T-helper 17 cell (primary cell): Measurements from ENCODE around the gene SNX25. TPM values are rescaled to one million over a fixed set of nuclear protein-coding genes. Genes with fewer than 3 reads are reported as not detected.

Experiments
- ATAC-seq: fragments of 150-1000 bp; cut with Tn5 transposase; 2 replicates; pipeline ENCODE4 v1.10.0; 2021; ENCODE audit warnings: mild to moderate bottlenecking, moderate library complexity
- DNase-seq, 3 donors: peaks; one replicate each; pipeline versions ENCODE4 v3.0.0 to v3.0.0-alpha.2; 2020 to 2021
- H3K9me3 ChIP-seq: one replicate; pipeline ENCODE4 v1.7.0; 2013; ENCODE audit warnings: low read length, mild to moderate bottlenecking; ENCODE audit not compliant: control insufficient read depth, poor library complexity, severe bottlenecking
- H3K27ac Mint-ChIP-seq: one replicate; pipeline ENCODE4 v1.8.0; 2022; ENCODE audit warnings: mild to moderate bottlenecking, moderate library complexity, mixed read lengths
- H3K27me3 Mint-ChIP-seq: one replicate; pipeline ENCODE4 v1.8.0; 2022; ENCODE audit warnings: mixed read lengths
- H3K36me3 Mint-ChIP-seq: one replicate; pipeline ENCODE4 v1.8.0; 2022; ENCODE audit warnings: low read depth, mixed read lengths
- H3K4me1 Mint-ChIP-seq: one replicate; pipeline ENCODE4 v1.8.0; 2022; ENCODE audit warnings: mild to moderate bottlenecking, mixed read lengths
- H3K4me3 Mint-ChIP-seq: one replicate; pipeline ENCODE4 v1.8.0; 2022; ENCODE audit warnings: mild to moderate bottlenecking, moderate library complexity, mixed read lengths
- total RNA-seq, 4 donors: library from RNA in 2 of 4; stranded (reverse) in 2 of 4; gene quantifications; one replicate each; pipeline ENCODE4 v1.2.3 and lab custom pipeline; 2022 to 2026

The SNX25 gene
- total RNA-seq, 2 donors from 2014 or later, result 13.2 to 20.4 TPM

DNA sequence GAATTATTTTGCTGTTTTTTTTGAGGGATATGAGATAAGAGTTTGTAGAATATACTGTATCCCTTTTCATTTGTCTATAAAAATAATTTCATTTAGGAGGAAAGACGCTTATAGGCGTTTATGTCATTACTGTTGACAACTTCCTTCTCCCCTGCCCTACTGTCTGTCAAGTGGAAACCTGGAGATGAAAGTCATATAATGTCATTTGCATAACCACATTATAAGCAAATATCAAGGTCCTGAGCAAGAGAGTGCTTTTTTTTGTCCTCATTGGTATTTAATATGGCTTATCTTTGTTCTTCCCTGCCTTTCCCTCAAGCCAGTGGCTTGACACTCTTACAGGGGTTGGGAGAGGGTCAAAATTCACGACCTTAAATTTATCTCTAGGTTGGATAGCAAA is 130.5 kb downstream of the SNX25 start:
- H3K27ac Mint-ChIP-seq, result no peak overlapping the region
- peak; percentile 66 for ATAC-seq

DNA sequence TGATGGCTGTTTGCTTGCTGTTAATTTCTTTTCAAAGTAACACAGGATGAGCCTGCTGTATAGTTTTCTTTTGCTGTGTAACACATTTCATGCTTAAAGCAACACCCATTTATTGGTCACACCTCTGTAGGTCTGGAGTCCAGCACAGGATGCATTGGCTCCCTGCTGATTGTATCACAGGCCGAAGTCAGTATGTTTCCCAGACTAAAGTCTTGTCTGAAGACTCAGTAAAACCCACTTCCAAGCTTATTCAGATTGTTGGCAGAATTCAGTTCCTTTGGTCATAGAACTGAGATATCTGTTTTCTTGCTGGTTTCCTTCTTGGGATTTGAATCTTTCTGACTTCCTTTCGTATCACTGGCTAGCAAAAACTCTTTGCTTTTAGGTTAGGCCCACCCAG is 132.0 kb downstream of the SNX25 start:
- H3K9me3 ChIP-seq, result no peaks in the 10 kb centered on the region
- H3K27me3 Mint-ChIP-seq, result no peaks in the 10 kb centered on the region
- no peak for DNase-seq
- H3K27ac Mint-ChIP-seq, result peak overlapping the region; percentile 62
- H3K36me3 Mint-ChIP-seq, result peaks cover 6% of the 10 kb centered on the region
- H3K4me1 Mint-ChIP-seq, result peaks cover 22% of the 10 kb centered on the region
- no peak for ATAC-seq
- H3K4me3 Mint-ChIP-seq, result no peak overlapping the region

More for the DNA sequence above, 130.5 kb downstream of the SNX25 start:
- no peaks in the 10 kb centered on the region for H3K9me3 ChIP-seq
- Mint-ChIP-seq H3K27me3 (no peaks in the 10 kb centered on the region), H3K4me1 (peaks cover 19% of the 10 kb centered on the region), H3K4me3 (no peak overlapping the region), H3K36me3 (peaks cover 8% of the 10 kb centered on the region)
- DNase-seq, result no peak

DNA sequence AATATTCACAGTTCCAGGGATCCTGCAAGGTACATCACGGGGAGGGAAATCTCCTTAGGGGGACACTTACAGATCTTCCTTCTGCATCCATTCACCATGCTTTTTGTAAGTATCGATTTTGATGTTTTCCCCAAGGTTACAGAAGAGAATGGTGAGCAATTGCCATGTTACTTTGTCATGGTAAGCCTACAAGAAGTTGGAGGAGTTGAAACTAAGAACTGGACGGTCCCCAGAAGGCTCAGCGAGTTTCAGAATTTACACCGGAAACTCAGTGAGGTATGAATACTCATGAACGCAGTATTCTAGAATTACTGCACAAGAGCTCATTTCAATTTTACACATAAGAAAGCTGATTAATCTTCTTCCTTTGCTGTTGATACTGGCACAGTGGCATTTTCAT is 132.4 kb downstream of the SNX25 start:
- H3K4me3 Mint-ChIP-seq, result peak overlapping the region; percentile 21
- peaks cover 8% of the 10 kb centered on the region for H3K36me3 Mint-ChIP-seq
- no peaks in the 10 kb centered on the region for H3K9me3 ChIP-seq
- ATAC-seq (no peak), DNase-seq (no peak)
- H3K27ac Mint-ChIP-seq, result peak overlapping the region; percentile 62
- H3K27me3 Mint-ChIP-seq, result no peaks in the 10 kb centered on the region
- peaks cover 23% of the 10 kb centered on the region for H3K4me1 Mint-ChIP-seq

DNA sequence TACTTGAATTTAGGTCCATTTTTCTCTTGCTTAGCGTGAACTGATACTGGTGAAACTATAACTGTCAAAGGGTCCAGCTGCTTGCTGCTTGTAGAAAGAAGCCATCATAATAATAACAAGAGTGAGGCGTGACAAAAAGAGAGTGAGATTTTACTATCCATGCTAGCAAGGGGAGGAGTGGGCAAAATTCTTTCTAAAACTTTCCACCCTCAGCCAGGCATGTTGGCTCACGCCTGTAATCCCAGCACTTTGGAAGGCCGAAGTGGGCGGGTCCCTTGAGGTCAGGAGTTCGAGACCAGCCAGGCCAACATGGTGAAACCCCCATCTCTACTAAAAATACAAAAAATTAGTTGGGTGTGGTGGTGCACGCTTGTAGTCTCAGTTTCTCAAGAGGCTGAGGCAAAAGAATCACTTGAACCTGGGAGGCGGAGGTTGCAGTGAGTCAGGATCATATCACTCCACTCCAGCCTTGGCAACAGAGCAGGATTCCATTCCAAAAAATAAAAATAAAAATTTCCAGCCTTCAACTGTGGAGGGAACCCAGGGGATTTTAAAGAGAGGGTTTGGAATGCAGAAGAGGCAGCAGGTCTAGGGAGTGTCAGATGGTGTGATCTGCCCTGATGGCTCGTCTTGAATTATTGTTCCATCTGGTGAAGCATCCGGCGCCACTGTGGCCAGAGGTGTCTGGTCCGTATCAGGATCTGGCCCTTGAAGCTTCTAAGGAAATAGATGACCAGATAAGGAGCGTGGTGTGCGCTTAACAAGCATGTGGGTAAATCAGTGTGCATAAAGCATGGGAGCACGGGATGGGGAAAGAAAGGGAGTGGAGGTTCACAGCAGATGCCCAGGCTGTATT is 134.6 kb downstream of the SNX25 start:
- DNase-seq (no peak), ATAC-seq (no peak)
- H3K9me3 ChIP-seq, result no peaks in the 10 kb centered on the region
- peaks cover 15% of the 10 kb centered on the region for H3K36me3 Mint-ChIP-seq
- peak overlapping the region; percentile 36 for H3K4me3 Mint-ChIP-seq
- no peaks in the 10 kb centered on the region for H3K27me3 Mint-ChIP-seq
- H3K27ac Mint-ChIP-seq, result peak overlapping the region; percentile 82
- peaks cover 24% of the 10 kb centered on the region for H3K4me1 Mint-ChIP-seq

DNA sequence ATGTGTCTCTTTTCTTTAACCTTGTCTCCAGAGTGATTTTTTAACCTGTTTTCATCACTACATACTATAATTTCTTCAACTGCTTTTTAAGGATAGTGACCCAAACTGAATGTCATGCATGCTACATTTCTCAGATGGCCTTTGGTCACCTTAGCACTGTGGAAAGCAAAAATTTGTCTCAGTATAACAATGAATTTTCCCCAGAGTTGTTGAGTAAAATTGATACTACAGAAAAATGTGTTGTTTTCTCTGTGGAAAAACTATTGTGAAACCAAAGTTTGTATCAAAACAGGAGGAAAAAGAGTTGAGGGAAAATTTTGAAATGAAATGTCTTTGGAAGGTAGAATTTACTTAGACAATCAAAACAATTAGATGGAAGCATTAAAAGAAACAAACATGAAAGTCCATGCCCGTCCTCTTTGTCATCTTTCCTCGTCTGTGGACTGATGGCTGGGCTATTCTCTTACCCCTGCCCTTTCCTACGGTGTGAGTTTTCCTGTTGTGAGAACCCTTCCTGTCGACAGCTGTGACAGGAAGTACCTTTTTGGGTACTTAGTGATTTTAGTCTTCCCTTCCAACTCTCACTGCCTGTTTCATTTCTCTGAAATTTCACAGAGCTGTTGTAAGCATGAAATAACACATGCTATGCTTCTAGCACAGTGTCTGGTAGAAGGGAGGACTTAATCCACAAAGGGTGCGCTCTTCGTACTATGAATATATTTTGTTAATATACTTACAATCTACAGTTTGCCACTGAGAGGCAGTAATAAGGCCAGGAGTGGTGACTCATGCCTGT is 135.5 kb downstream of the SNX25 start:
- peaks cover 21% of the 10 kb centered on the region for H3K4me1 Mint-ChIP-seq
- peak overlapping the region; percentile 82 for H3K27ac Mint-ChIP-seq
- ATAC-seq (no peak), DNase-seq (no peak)
- H3K27me3 Mint-ChIP-seq, result no peaks in the 10 kb centered on the region
- peak overlapping the region; percentile 58 for H3K4me3 Mint-ChIP-seq
- H3K9me3 ChIP-seq, result no peaks in the 10 kb centered on the region
- peaks cover 16% of the 10 kb centered on the region for H3K36me3 Mint-ChIP-seq

DNA sequence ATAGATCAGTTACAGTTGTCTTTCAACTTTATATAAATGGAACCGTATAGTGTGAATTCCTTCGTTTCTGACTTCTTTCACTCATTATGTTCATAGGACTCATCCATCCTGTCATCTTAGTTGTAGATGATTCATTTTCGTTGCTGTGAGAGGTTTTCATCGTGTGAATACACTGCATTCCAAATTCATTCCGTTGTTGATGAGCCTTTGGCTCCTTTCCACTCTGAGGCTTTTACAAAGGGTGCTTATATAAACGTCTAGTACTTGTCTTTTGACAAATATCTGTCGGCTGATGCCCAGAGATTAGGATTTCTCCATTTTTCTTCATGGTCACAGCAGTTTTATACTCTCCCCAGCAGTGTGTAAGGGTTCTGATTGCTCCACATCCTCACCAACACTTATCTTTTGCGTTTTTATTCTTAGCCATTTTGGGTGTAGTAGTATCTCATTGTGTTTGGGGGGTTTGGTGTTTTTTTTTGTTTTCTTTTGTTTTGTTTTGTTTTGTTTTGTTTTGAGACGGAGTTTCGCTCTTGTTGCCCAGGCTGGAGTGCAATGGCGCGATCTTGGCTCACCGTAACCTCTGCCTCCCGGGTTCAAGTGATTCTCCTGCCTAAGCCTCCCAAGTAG is 137.7 kb downstream of the SNX25 start:
- Mint-ChIP-seq H3K4me1 (peaks cover 14% of the 10 kb centered on the region), H3K4me3 (no peak overlapping the region), H3K27me3 (no peaks in the 10 kb centered on the region), H3K27ac (no peak overlapping the region), H3K36me3 (peaks cover 22% of the 10 kb centered on the region)
- no peak for DNase-seq
- H3K9me3 ChIP-seq, result no peaks in the 10 kb centered on the region
- ATAC-seq, result no peak

DNA sequence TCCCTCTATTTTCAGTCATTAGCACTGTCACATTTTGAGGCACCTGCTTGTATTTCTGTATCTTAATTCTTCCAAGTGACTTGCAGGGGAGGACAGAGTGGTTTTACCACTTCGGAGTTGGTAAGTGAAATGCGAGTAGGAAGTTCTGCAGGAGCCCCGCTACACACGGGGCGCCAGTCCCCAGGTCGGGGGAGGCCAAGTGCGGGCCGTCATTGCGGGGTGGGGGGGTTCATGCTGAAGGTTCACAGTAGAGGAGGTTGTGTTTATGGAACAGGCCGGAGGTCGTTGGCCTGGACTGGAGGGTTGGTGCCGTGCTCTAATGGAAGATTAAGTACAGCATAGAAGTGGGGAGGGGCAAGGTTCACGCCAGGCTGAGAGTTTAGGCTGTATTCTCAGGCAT is 142.3 kb downstream of the SNX25 start:
- ATAC-seq (no peak), DNase-seq (no peak)
- Mint-ChIP-seq H3K27ac (no peak overlapping the region), H3K36me3 (peaks cover 26% of the 10 kb centered on the region), H3K4me3 (no peak overlapping the region), H3K27me3 (no peaks in the 10 kb centered on the region), H3K4me1 (peaks cover 4% of the 10 kb centered on the region)
- no peaks in the 10 kb centered on the region for H3K9me3 ChIP-seq

DNA sequence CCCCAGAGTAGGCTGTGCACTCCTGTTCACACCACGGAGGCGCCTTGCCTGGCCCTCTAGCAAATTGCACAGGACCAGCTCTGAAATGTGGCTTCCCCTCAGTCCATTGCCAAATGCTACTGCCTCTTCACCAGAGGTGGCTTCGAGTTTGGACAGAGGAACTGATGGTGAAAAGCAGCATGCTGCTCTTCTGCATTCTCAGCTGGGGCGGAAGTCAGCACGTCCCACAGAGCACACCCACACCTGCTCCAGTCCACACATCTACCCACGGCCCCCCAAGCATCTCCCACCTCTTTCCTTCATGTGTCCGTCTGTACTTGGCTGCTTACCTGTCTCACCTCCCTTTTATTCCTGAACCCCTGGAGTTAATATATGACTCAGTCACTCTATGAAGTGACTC is 142.8 kb downstream of the SNX25 start:
- peaks cover 23% of the 10 kb centered on the region for H3K36me3 Mint-ChIP-seq
- no peaks in the 10 kb centered on the region for H3K9me3 ChIP-seq
- no peak for ATAC-seq
- DNase-seq, result no peak
- no peaks in the 10 kb centered on the region for H3K27me3 Mint-ChIP-seq
- H3K4me1 Mint-ChIP-seq, result peaks cover 2% of the 10 kb centered on the region
- no peak overlapping the region for H3K4me3 Mint-ChIP-seq
- H3K27ac Mint-ChIP-seq, result no peak overlapping the region

DNA sequence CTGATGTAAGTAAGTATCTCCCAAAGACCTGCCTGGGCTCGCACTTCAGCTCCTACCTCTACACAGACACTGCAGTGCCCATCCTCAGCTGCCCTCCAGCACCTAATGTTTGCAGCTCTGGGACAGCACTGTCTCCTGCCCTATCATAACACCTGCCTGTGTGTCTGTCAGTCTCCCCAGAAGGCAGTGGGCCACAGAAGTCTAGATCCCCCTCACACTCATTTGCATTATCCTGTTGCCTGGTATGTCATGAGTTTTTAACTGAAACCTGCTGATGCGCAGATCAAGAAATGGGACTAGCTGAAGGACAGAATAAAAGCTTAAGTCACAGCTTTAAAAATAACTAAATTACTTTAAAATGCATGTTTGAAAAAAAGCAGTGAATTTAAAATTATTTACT is 143.3 kb downstream of the SNX25 start:
- H3K36me3 Mint-ChIP-seq, result peaks cover 21% of the 10 kb centered on the region
- DNase-seq (no peak), ATAC-seq (no peak)
- H3K27ac Mint-ChIP-seq, result no peak overlapping the region
- H3K4me1 Mint-ChIP-seq, result peaks cover 2% of the 10 kb centered on the region
- H3K4me3 Mint-ChIP-seq, result peak overlapping the region; percentile 19
- no peaks in the 10 kb centered on the region for H3K9me3 ChIP-seq
- no peaks in the 10 kb centered on the region for H3K27me3 Mint-ChIP-seq

DNA sequence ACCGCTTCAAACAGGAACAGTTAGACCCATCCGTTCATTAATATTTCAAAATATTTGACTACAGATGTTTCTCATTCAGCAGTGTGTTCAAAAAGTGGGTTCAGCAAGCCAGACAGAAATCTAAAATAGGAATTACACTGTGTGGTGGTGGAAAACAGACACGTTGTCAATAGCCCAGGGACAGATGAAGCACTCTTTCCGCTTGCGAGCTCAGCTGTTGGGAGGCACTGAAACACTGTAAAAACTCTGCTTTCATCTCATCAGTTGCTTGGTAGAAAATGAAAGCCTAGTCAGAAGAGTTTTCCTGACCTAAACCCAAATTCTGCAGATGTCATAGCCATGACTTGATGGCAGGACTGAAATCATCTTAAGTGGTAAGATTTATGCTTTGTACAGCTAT is 147.8 kb downstream of the SNX25 start:
- peaks cover 7% of the 10 kb centered on the region for H3K36me3 Mint-ChIP-seq
- no peak for ATAC-seq
- H3K27ac Mint-ChIP-seq, result no peak overlapping the region
- H3K4me1 Mint-ChIP-seq, result peaks cover 2% of the 10 kb centered on the region
- no peak for DNase-seq
- H3K4me3 Mint-ChIP-seq, result no peak overlapping the region
- H3K27me3 Mint-ChIP-seq, result no peaks in the 10 kb centered on the region
- H3K9me3 ChIP-seq, result no peaks in the 10 kb centered on the region

DNA sequence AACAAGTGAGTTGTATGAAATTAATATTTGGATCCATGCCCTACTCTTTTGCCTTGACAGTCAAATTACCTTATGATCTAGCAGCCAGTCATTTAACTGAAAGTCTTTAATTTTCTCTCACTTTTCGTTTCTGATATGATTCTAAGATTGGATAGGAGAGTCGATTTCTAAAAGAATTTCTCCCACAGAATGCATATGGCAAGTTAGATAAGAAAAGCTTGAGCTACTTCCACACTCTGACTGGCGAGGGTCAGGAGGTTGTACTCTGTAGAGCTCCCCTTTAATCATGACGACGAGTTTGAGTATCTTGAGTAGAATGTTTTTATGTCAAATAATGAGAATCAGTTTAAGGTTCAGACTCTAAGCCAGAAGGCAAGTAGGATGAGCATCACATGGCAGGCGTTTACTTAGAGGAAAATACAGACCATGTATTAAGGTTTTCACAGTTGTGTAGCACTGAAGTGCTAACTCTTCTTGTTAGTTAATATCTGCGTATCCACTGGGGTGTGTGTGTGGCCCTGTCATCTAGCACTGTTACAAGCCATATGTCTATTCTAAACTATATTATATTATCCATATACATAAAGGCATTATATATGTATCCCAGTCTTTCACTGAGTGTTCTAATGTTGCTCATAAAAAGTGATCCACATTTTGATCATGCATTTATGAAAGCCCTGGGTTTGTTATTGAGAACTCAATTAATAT is 148.5 kb downstream of the SNX25 start:
- H3K27me3 Mint-ChIP-seq, result no peaks in the 10 kb centered on the region
- no peak overlapping the region for H3K4me3 Mint-ChIP-seq
- no peaks in the 10 kb centered on the region for H3K9me3 ChIP-seq
- ATAC-seq, result no peak
- DNase-seq, result no peak
- peaks cover 7% of the 10 kb centered on the region for H3K36me3 Mint-ChIP-seq
- no peak overlapping the region for H3K27ac Mint-ChIP-seq
- H3K4me1 Mint-ChIP-seq, result peaks cover 2% of the 10 kb centered on the region

DNA sequence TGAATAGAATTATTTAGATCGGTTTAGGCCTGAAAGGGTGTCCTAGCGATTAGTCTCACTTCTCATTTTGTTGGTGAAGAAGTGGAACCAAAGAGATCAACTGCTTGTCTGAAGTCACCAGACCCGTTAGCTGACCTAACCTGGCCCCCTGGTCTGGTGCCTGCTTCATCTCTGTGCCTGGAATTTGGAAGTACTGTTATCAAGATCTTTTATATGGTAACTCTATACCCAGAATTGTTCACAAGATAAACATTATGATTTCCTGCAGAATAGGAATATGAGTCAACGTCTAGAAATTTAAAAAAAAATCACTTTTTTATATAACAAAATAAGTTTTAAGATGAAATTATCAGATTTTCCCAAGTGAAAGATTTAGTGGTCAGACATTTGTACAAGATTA is 149.1 kb downstream of the SNX25 start:
- peaks cover 4% of the 10 kb centered on the region for H3K36me3 Mint-ChIP-seq

DNA sequence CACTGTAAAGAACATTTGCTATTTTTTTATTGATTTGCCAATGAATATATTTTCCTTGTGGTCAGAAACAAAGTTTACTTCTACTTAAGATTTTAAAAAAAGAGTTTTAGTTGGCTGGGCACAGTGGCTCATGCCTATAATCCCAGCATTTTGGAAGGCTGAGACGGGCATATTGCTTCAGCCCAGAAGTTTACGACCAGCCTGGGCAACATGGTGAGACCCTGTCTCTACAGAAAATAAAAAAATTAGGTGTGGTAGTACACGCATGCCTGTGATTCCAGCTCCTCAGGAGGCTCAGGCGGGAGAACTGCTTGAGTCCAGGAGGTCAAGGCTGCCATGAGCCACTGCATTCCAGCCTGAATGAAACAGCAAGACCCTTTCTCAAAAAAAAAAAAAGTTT is 149.6 kb downstream of the SNX25 start:
- Mint-ChIP-seq H3K27me3 (no peaks in the 10 kb centered on the region), H3K4me3 (no peak overlapping the region), H3K27ac (no peak overlapping the region), H3K4me1 (peaks cover 2% of the 10 kb centered on the region), H3K36me3 (peaks cover 4% of the 10 kb centered on the region)
- no peaks in the 10 kb centered on the region for H3K9me3 ChIP-seq
- DNase-seq (no peak), ATAC-seq (no peak)

More for the DNA sequence above, 149.1 kb downstream of the SNX25 start:
- H3K4me1 Mint-ChIP-seq, result peaks cover 2% of the 10 kb centered on the region
- H3K27me3 Mint-ChIP-seq, result no peaks in the 10 kb centered on the region
- no peaks in the 10 kb centered on the region for H3K9me3 ChIP-seq
- H3K4me3 Mint-ChIP-seq, result no peak overlapping the region
- DNase-seq, result no peak
- no peak for ATAC-seq
- no peak overlapping the region for H3K27ac Mint-ChIP-seq
